NT2/D1 (cell line): ENCODE results near the gene GLP1R.

ENCODE experiments used
- DNase-seq: peaks from one replicate; pipeline ENCODE4 v3.0.0-alpha.2; 2011; ENCODE audit warnings: low read depth, low spot score
- H3K27me3 ChIP-seq: 2 replicates; pipeline ENCODE4 v1.6.0; 2011; ENCODE audit warnings: mild to moderate bottlenecking; ENCODE audit not compliant: insufficient read length, insufficient read depth
- H3K36me3 ChIP-seq: 2 replicates; pipeline ENCODE4 v1.6.1; 2011; ENCODE audit warnings: mild to moderate bottlenecking, low read length, mixed read lengths; ENCODE audit not compliant: insufficient read depth, insufficient read length
- H3K4me1 ChIP-seq: 2 replicates; pipeline ENCODE4 v1.5.1; 2011; ENCODE audit not compliant: insufficient read depth, insufficient read length
- H3K4me3 ChIP-seq: 2 replicates; pipeline ENCODE4 v1.5.1; 2011; ENCODE audit warnings: low read depth; ENCODE audit not compliant: insufficient read length
- H3K9ac ChIP-seq: 2 replicates; pipeline ENCODE4 v1.6.0; 2011; ENCODE audit warnings: low read depth; ENCODE audit not compliant: insufficient read length
- H3K9me3 ChIP-seq: 2 replicates; pipeline ENCODE4 v1.5.1; 2011; ENCODE audit warnings: mild to moderate bottlenecking, low read length; ENCODE audit not compliant: insufficient read depth
- SUZ12 ChIP-seq: IDR thresholded peaks from 2 replicates; pipeline ENCODE4 v1.6.1; 2011; ENCODE audit not compliant: insufficient read length, insufficient read depth; ENCODE audit errors: extremely low read depth
- YY1 ChIP-seq: IDR thresholded peaks from 2 replicates; pipeline ENCODE4 v1.6.1; 2011; ENCODE audit not compliant: insufficient read length, insufficient read depth
- ZNF274 ChIP-seq: IDR thresholded peaks from 2 replicates; pipeline ENCODE4 v1.6.1; 2011; ENCODE audit warnings: mild to moderate bottlenecking, low read depth, low read length

GLP1R gene

GRCh38 chr6:39009476-39009875, 39.1 kb upstream of the GLP1R start:
- Histone ChIP-seq H3K4me3 (no peak overlapping the region), H3K4me1 (no peaks in the 10 kb centered on the region), H3K36me3 (no peaks in the 10 kb centered on the region), H3K9ac (no peak overlapping the region), H3K9me3 (no peaks in the 10 kb centered on the region), H3K27me3 (no peaks in the 10 kb centered on the region)
- TF ChIP-seq SUZ12 (no peak), YY1 (no peak), ZNF274 (no peak)
- DNase-seq = no peak

- Histone ChIP-seq H3K4me3 (no peak overlapping the region), H3K9me3 (no peaks in the 10 kb centered on the region), H3K9ac (no peak overlapping the region), H3K27me3 (peaks cover 3% of the 10 kb centered on the region), H3K36me3 (no peaks in the 10 kb centered on the region), H3K4me1 (no peaks in the 10 kb centered on the region)
- no peak for TF ChIP-seq ZNF274
- TF ChIP-seq SUZ12 = no peak
- TF ChIP-seq YY1 = no peak
- DNase-seq = no peak
Observed at GRCh38 chr6:39016839-39017546, 31.6 kb upstream of the GLP1R start.

GRCh38 chr6:39017547-39017880, 31.1 kb upstream of the GLP1R start:
- no peaks in the 10 kb centered on the region for H3K9me3 ChIP-seq
- no peak for TF ChIP-seq ZNF274
- no peak for TF ChIP-seq YY1
- no peak for TF ChIP-seq SUZ12
- no peak overlapping the region for H3K4me3 ChIP-seq
- no peak for DNase-seq
- H3K27me3 ChIP-seq = peaks cover 3% of the 10 kb centered on the region
- H3K9ac ChIP-seq = no peak overlapping the region
- H3K36me3 ChIP-seq = no peaks in the 10 kb centered on the region
- no peaks in the 10 kb centered on the region for H3K4me1 ChIP-seq

- H3K4me3 ChIP-seq = no peak overlapping the region
- H3K4me1 ChIP-seq = no peaks in the 10 kb centered on the region
- no peaks in the 10 kb centered on the region for H3K9me3 ChIP-seq
- no peak overlapping the region for H3K9ac ChIP-seq
- DNase-seq = no peak
- TF ChIP-seq ZNF274 = no peak
- no peak for TF ChIP-seq YY1
- no peak for TF ChIP-seq SUZ12
- peaks cover 3% of the 10 kb centered on the region for H3K27me3 ChIP-seq
- H3K36me3 ChIP-seq = no peaks in the 10 kb centered on the region
Observed at GRCh38 chr6:39018103-39018502, 30.5 kb upstream of the GLP1R start.

GRCh38 chr6:39020136-39020535, 28.4 kb upstream of the GLP1R start:
- H3K4me1 ChIP-seq = no peaks in the 10 kb centered on the region
- H3K4me3 ChIP-seq = no peak overlapping the region
- TF ChIP-seq ZNF274 (no peak), SUZ12 (no peak), YY1 (no peak)
- no peak overlapping the region for H3K9ac ChIP-seq
- peaks cover 3% of the 10 kb centered on the region for H3K27me3 ChIP-seq
- H3K9me3 ChIP-seq = no peaks in the 10 kb centered on the region
- no peak for DNase-seq
- H3K36me3 ChIP-seq = no peaks in the 10 kb centered on the region

GRCh38 chr6:39021041-39021440, 27.5 kb upstream of the GLP1R start:
- Histone ChIP-seq H3K4me3 (no peak overlapping the region), H3K9ac (no peak overlapping the region), H3K27me3 (peaks cover 3% of the 10 kb centered on the region), H3K4me1 (no peaks in the 10 kb centered on the region), H3K9me3 (no peaks in the 10 kb centered on the region), H3K36me3 (no peaks in the 10 kb centered on the region)
- no peak for DNase-seq
- TF ChIP-seq ZNF274 (no peak), YY1 (no peak), SUZ12 (no peak)

- Histone ChIP-seq H3K9ac (no peak overlapping the region), H3K27me3 (peaks cover 3% of the 10 kb centered on the region), H3K9me3 (no peaks in the 10 kb centered on the region), H3K4me3 (no peak overlapping the region), H3K4me1 (no peaks in the 10 kb centered on the region), H3K36me3 (no peaks in the 10 kb centered on the region)
- TF ChIP-seq YY1 (no peak), SUZ12 (no peak), ZNF274 (no peak)
- no peak for DNase-seq
Observed at GRCh38 chr6:39021779-39022178, 26.8 kb upstream of the GLP1R start.

GRCh38 chr6:39026175-39026574, 22.4 kb upstream of the GLP1R start:
- H3K9ac ChIP-seq = no peak overlapping the region
- TF ChIP-seq ZNF274 = no peak
- TF ChIP-seq SUZ12 = no peak
- TF ChIP-seq YY1 = no peak
- no peaks in the 10 kb centered on the region for H3K36me3 ChIP-seq
- no peak for DNase-seq
- H3K9me3 ChIP-seq = no peaks in the 10 kb centered on the region
- peaks cover 2% of the 10 kb centered on the region for H3K27me3 ChIP-seq
- no peak overlapping the region for H3K4me3 ChIP-seq
- no peaks in the 10 kb centered on the region for H3K4me1 ChIP-seq
